Mammary epithelial cell (primary cell): ENCODE measurements around the gene GIT1.

Experiments used
- EZH2 ChIP-seq: IDR thresholded peaks from 2 replicates; pipeline ENCODE4 v1.6.1; 2012; ENCODE audit warnings: low read length, inconsistent platforms, borderline replicate concordance
- TF ChIP-seq, protein P1 (sequence below), 2 donors: IDR thresholded peaks in 1 of 2; conservative IDR thresholded peaks in 1 of 2; 2 replicates each; pipeline ENCODE4 v1.5.1; 2011 to 2012; ENCODE audit warnings: inconsistent platforms in 2 of 2, low read length in 2 of 2, mild to moderate bottlenecking in 2 of 2, control low read depth in 1 of 2, low read depth in 1 of 2; ENCODE audit not compliant: insufficient read depth in 1 of 2; ENCODE audit errors: extremely low read depth in 1 of 2

DNA sequence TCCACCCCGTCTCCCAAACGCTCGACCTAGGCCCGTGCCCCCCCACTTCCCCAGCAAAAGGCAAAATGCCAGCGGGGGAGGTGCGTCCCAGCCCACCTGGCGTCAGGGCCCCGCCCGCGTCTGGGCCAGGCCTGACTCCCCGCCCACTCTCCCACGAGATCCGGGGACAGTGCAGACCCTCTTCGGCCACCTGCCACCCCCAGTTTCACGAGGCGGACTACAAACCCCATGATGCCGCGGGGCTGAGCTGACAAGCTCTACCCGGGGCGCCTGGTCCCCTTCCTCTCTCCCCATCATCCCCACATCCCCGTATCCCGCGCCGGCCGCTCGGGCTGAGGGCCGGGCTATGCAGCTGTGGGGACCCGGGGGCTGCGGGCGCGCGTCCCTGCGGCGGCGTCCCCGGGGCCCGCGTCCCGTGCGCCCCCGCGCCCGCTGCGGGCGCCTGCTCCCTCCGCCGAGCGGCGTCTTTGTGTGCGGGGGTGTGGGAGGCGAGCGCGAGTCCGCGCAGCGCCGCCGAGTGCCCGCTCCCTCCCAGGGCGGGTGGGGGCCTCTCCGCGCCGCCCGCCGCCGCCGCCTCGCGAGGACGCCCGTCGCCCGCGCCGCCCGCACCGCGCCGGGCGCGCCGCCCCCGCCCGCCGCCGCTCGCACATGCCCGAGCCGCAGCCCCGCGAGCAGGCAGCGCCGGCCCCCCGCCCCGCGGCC lies 3.6 kb upstream of the GIT1 start, which contains the start of gene ANKRD13B:
- TF ChIP-seq, protein P1, sequence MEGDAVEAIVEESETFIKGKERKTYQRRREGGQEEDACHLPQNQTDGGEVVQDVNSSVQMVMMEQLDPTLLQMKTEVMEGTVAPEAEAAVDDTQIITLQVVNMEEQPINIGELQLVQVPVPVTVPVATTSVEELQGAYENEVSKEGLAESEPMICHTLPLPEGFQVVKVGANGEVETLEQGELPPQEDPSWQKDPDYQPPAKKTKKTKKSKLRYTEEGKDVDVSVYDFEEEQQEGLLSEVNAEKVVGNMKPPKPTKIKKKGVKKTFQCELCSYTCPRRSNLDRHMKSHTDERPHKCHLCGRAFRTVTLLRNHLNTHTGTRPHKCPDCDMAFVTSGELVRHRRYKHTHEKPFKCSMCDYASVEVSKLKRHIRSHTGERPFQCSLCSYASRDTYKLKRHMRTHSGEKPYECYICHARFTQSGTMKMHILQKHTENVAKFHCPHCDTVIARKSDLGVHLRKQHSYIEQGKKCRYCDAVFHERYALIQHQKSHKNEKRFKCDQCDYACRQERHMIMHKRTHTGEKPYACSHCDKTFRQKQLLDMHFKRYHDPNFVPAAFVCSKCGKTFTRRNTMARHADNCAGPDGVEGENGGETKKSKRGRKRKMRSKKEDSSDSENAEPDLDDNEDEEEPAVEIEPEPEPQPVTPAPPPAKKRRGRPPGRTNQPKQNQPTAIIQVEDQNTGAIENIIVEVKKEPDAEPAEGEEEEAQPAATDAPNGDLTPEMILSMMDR (conservative IDR thresholded peaks at IDR 0.05 in 1 of 2, IDR thresholded peaks at IDR 0.05 in 1 of 2; ENCODE audit: extremely low read depth in 1 of 2, insufficient read depth in 1 of 2, low read depth in 1 of 2, low read length in 2 of 2), result no peak
- TF ChIP-seq EZH2, result no peak
